HepG2 (cell line): ENCODE measurements around the gene TMEM38B. TPM values are rescaled to one million over a fixed set of nuclear protein-coding genes. Genes with fewer than 3 reads are reported as not detected.
A peak's percentile ranks its signal among the peaks of the same experiment; 100 is the strongest.

Experiments used
- ISL2 ChIP-seq: sonication (generic); formaldehyde crosslinking; IDR thresholded peaks from 2 replicates; pipeline ENCODE4 v1.5.0; 2020; ENCODE audit warnings: missing genetic modification reagents
- RFXANK ChIP-seq: IDR thresholded peaks from 2 replicates; pipeline ENCODE4 v1.6.1; 2016
- SOX5 ChIP-seq: IDR thresholded peaks from 2 replicates; pipeline ENCODE4 v1.6.1; 2016; ENCODE audit warnings: borderline replicate concordance
- SP2 ChIP-seq: sonication (generic); formaldehyde crosslinking; IDR thresholded peaks from 2 replicates; pipeline ENCODE4 v1.5.1; 2020; ENCODE audit warnings: mild to moderate bottlenecking, missing genetic modification reagents
- ZBTB7A ChIP-seq: sonication (generic); formaldehyde crosslinking; IDR thresholded peaks from 2 replicates; pipeline ENCODE4 v1.8.0; 2022; ENCODE audit warnings: mild to moderate bottlenecking, missing genetic modification reagents
- ZNF138 ChIP-seq: sonication (generic); formaldehyde crosslinking; IDR thresholded peaks from 2 replicates; pipeline ENCODE4 v1.5.0; 2020; ENCODE audit warnings: mild to moderate bottlenecking, low read depth, missing genetic modification reagents
- ZNF414 ChIP-seq: sonication (generic); formaldehyde crosslinking; IDR thresholded peaks from 2 replicates; pipeline ENCODE4 v1.5.0; 2020; ENCODE audit warnings: missing genetic modification reagents
- ZNF547 ChIP-seq: sonication (generic); formaldehyde crosslinking; IDR thresholded peaks from 2 replicates; pipeline ENCODE4 v1.5.1; 2020; ENCODE audit warnings: mild to moderate bottlenecking, missing genetic modification reagents
- ZNF687 ChIP-seq: sonication (generic); formaldehyde crosslinking; IDR thresholded peaks from 2 replicates; pipeline ENCODE4 v1.5.1; 2020; ENCODE audit warnings: mild to moderate bottlenecking, missing genetic modification reagents, moderate library complexity
- polyA plus RNA-seq, 8 experiments: library from polyadenylated mRNA; depleted of rRNA in 3 of 8; stranded (reverse) in 7 of 8; unstranded in 1 of 8; fragments of >200 nt; fragmentation: Illumina TruSeq in 4 of 8; extraction: Trizol in 4 of 8; gene quantifications; 2 replicates each; pipeline versions ENCODE4 v1.2.1 to v1.2.3, GENCODE V29; 2011 to 2016; ENCODE audit warnings: low read depth in 4 of 8, missing spikeins in 1 of 8, mixed read lengths in 1 of 8; ENCODE audit not compliant: insufficient read depth in 1 of 8
- total RNA-seq, 5 experiments: library from RNA; depleted of rRNA; stranded (reverse); fragments of >200 nt; fragmentation: Illumina TruSeq; extraction: Trizol; gene quantifications; 2 replicates each; pipeline ENCODE4 v1.2.3, GENCODE V29; 2016; ENCODE audit warnings: low read depth in 1 of 5
- TF ChIP-seq, protein P1 (sequence below): sonication (generic); formaldehyde crosslinking; IDR thresholded peaks from 2 replicates; pipeline ENCODE4 v1.5.0; 2020; ENCODE audit warnings: mild to moderate bottlenecking, missing genetic modification reagents, borderline replicate concordance
- TF ChIP-seq, protein P2 (sequence below): sonication (generic); formaldehyde crosslinking; IDR thresholded peaks from 2 replicates; pipeline ENCODE4 v1.4.0; 2020; ENCODE audit warnings: missing genetic modification reagents, borderline replicate concordance
- TF ChIP-seq, protein P3 (sequence below): sonication (generic); formaldehyde crosslinking; IDR thresholded peaks from 2 replicates; pipeline ENCODE4 v1.5.1; 2020; ENCODE audit warnings: mild to moderate bottlenecking, missing genetic modification reagents, moderate library complexity
- TF ChIP-seq, protein P4 (sequence below): sonication (generic); formaldehyde crosslinking; IDR thresholded peaks from 2 replicates; pipeline ENCODE4 v1.4.0; 2020; ENCODE audit warnings: missing genetic modification reagents

Gene TMEM38B
- total and polyA plus RNA-seq, 2 of the 13 experiments (the other 11 are each of a cell fraction or from before 2014, with no cell fraction given), result 13.4 to 32.4 TPM

DNA sequence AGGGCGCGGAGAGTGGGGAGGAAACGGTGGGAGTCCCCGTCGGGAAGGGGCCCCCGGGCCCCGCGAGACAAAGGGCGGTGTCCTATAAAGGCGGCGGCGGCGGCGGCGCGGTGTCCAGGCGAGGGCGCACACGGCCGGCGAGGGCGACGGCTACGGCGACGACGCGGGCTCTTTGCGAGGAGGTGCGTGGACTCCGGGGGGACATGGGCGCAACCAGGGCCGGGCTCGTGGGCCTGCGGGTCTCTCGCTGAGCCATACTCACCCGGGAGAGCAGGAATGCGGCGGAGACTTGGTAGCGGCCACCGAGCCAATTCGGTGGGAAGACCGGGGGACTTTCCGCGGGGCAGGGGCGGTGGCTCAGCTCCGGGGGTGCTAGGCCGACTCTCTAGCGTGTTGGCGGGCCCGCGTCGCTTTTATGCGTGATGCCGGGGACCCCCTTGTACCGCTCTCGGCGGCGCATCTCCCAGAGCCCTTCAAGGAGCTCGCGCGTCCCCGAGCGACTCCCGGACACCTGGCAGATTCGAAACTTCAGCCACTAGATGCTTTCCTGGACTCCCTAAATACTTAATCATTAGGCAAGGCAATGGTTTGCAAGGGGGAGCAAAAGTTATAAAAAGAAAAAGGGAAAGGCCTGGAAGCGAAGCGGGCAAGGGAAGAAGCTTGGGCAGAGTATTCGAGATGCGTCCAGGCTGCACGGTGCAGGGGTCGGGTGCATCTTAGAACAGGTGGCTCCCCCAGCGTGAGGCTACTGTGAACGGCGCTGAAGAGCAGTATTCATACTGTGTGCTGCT, 38.0 kb upstream of the TMEM38B start (continued):
- TF ChIP-seq ZNF547 (CRISPR knock-in tag) (peak; percentile 67; the same call in 1 of the 2 replicates), ZBTB7A (CRISPR knock-in tag) (0 out of 2 replicates have a peak, but pooled peaks have one; percentile 77), SOX5 (CRISPR knock-in tag) (peak; percentile 28; the same call in 1 of the 2 replicates), RFXANK (CRISPR knock-in tag) (no peak), ZNF414 (CRISPR knock-in tag) (no peak), ZNF687 (CRISPR knock-in tag) (peak; percentile 86), ZNF138 (CRISPR knock-in tag) (no peak), SP2 (CRISPR knock-in tag) (no peak), ISL2 (CRISPR knock-in tag) (0 out of 2 replicates have a peak, but pooled peaks have one; percentile 34)
- TF ChIP-seq, protein P1, sequence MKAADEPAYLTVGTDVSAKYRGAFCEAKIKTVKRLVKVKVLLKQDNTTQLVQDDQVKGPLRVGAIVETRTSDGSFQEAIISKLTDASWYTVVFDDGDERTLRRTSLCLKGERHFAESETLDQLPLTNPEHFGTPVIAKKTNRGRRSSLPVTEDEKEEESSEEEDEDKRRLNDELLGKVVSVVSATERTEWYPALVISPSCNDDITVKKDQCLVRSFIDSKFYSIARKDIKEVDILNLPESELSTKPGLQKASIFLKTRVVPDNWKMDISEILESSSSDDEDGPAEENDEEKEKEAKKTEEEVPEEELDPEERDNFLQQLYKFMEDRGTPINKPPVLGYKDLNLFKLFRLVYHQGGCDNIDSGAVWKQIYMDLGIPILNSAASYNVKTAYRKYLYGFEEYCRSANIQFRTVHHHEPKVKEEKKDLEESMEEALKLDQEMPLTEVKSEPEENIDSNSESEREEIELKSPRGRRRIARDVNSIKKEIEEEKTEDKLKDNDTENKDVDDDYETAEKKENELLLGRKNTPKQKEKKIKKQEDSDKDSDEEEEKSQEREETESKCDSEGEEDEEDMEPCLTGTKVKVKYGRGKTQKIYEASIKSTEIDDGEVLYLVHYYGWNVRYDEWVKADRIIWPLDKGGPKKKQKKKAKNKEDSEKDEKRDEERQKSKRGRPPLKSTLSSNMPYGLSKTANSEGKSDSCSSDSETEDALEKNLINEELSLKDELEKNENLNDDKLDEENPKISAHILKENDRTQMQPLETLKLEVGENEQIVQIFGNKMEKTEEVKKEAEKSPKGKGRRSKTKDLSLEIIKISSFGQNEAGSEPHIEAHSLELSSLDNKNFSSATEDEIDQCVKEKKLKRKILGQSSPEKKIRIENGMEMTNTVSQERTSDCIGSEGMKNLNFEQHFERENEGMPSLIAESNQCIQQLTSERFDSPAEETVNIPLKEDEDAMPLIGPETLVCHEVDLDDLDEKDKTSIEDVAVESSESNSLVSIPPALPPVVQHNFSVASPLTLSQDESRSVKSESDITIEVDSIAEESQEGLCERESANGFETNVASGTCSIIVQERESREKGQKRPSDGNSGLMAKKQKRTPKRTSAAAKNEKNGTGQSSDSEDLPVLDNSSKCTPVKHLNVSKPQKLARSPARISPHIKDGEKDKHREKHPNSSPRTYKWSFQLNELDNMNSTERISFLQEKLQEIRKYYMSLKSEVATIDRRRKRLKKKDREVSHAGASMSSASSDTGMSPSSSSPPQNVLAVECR (CRISPR knock-in tag), result peak; percentile 37; the same call in 1 of the 2 replicates
- TF ChIP-seq, protein P2, sequence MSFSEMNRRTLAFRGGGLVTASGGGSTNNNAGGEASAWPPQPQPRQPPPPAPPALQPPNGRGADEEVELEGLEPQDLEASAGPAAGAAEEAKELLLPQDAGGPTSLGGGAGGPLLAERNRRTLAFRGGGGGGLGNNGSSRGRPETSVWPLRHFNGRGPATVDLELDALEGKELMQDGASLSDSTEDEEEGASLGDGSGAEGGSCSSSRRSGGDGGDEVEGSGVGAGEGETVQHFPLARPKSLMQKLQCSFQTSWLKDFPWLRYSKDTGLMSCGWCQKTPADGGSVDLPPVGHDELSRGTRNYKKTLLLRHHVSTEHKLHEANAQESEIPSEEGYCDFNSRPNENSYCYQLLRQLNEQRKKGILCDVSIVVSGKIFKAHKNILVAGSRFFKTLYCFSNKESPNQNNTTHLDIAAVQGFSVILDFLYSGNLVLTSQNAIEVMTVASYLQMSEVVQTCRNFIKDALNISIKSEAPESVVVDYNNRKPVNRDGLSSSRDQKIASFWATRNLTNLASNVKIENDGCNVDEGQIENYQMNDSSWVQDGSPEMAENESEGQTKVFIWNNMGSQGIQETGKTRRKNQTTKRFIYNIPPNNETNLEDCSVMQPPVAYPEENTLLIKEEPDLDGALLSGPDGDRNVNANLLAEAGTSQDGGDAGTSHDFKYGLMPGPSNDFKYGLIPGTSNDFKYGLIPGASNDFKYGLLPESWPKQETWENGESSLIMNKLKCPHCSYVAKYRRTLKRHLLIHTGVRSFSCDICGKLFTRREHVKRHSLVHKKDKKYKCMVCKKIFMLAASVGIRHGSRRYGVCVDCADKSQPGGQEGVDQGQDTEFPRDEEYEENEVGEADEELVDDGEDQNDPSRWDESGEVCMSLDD (CRISPR knock-in tag), result peak; percentile 18; the same call in 1 of the 2 replicates
- TF ChIP-seq, protein P3, sequence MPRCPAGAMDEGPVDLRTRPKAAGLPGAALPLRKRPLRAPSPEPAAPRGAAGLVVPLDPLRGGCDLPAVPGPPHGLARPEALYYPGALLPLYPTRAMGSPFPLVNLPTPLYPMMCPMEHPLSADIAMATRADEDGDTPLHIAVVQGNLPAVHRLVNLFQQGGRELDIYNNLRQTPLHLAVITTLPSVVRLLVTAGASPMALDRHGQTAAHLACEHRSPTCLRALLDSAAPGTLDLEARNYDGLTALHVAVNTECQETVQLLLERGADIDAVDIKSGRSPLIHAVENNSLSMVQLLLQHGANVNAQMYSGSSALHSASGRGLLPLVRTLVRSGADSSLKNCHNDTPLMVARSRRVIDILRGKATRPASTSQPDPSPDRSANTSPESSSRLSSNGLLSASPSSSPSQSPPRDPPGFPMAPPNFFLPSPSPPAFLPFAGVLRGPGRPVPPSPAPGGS (CRISPR knock-in tag), result peak; percentile 45; the same call in 1 of the 2 replicates
- TF ChIP-seq, protein P4, sequence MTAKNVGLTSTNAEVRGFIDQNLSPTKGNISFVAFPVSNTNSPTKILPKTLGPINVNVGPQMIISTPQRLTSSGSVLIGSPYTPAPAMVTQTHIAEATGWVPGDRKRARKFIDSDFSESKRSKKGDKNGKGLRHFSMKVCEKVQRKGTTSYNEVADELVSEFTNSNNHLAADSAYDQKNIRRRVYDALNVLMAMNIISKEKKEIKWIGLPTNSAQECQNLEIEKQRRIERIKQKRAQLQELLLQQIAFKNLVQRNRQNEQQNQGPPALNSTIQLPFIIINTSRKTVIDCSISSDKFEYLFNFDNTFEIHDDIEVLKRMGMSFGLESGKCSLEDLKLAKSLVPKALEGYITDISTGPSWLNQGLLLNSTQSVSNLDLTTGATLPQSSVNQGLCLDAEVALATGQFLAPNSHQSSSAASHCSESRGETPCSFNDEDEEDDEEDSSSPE, result peak; percentile 69
